Ectodermal cell (in vitro differentiated cells): ENCODE data around the gene CUL4A.

Source experiments
- H3K27ac ChIP-seq: 2 replicates; pipeline ENCODE4 v1.7.0; 2013; ENCODE audit warnings: mild to moderate bottlenecking, low read depth, low read length; ENCODE audit not compliant: insufficient read depth, poor library complexity, severe bottlenecking
- H3K27me3 ChIP-seq: 2 replicates; pipeline ENCODE4 v1.7.0; 2013; ENCODE audit warnings: mild to moderate bottlenecking, low read length; ENCODE audit not compliant: insufficient read depth, control insufficient read depth, poor library complexity, severe bottlenecking
- H3K36me3 ChIP-seq: one replicate; pipeline ENCODE4 v1.7.0; 2013; ENCODE audit warnings: low read length; ENCODE audit not compliant: control insufficient read depth, insufficient read depth
- H3K4me1 ChIP-seq: one replicate; pipeline ENCODE4 v1.7.0; 2013; ENCODE audit warnings: low read length; ENCODE audit not compliant: control insufficient read depth, insufficient read depth
- H3K4me3 ChIP-seq: 2 replicates; pipeline ENCODE4 v1.7.0; 2013; ENCODE audit warnings: low read depth, low read length, control low read depth; ENCODE audit not compliant: insufficient read depth
- H3K9me3 ChIP-seq: 2 replicates; pipeline ENCODE4 v1.7.0; 2013; ENCODE audit warnings: mild to moderate bottlenecking, low read length, moderate library complexity; ENCODE audit not compliant: control insufficient read depth
- WGBS, 2 experiments: methylation state at CpG; one replicate each; pipeline ENCODE4 v1.1.7; 2013; ENCODE audit warnings: missing lambda C conversion rate in 2 of 2; 5-methylcytosine and 5-hydroxymethylcytosine counted together

The CUL4A gene

GRCh38 chr13:113178896-113179167, 30.6 kb upstream of the CUL4A start:
- Histone ChIP-seq H3K4me3 (no peak overlapping the region), H3K27me3 (no peaks in the 10 kb centered on the region), H3K9me3 (no peaks in the 10 kb centered on the region), H3K36me3 (peaks cover 17% of the 10 kb centered on the region), H3K27ac (no peak overlapping the region), H3K4me1 (peaks cover 21% of the 10 kb centered on the region)
- 66 to 68% methylated on average over 3 of the region's 3 CpGs for WGBS, 2 experiments

- 41 to 45% methylated on average over 28 of the region's 28 CpGs for WGBS, 2 experiments
- peak overlapping the region; percentile 27 for H3K27ac ChIP-seq
- no peak overlapping the region for H3K4me3 ChIP-seq
- peaks cover 21% of the 10 kb centered on the region for H3K4me1 ChIP-seq
- no peaks in the 10 kb centered on the region for H3K9me3 ChIP-seq
- H3K36me3 ChIP-seq = peaks cover 17% of the 10 kb centered on the region
- no peaks in the 10 kb centered on the region for H3K27me3 ChIP-seq
These were observed 29.8 kb upstream of the CUL4A start for GRCh38 chr13:113179374-113180230.

GRCh38 chr13:113182046-113182445, 27.4 kb upstream of the CUL4A start:
- Histone ChIP-seq H3K27me3 (no peaks in the 10 kb centered on the region), H3K4me1 (peaks cover 21% of the 10 kb centered on the region), H3K27ac (no peak overlapping the region), H3K4me3 (no peak overlapping the region), H3K9me3 (no peaks in the 10 kb centered on the region), H3K36me3 (peaks cover 23% of the 10 kb centered on the region)
- 93 to 96% methylated on average over 4 of the region's 4 CpGs for WGBS, 2 experiments

GRCh38 chr13:113183450-113184129, 25.8 kb upstream of the CUL4A start:
- Histone ChIP-seq H3K36me3 (peaks cover 19% of the 10 kb centered on the region), H3K4me1 (peaks cover 21% of the 10 kb centered on the region), H3K27me3 (no peaks in the 10 kb centered on the region), H3K9me3 (no peaks in the 10 kb centered on the region), H3K27ac (no peak overlapping the region), H3K4me3 (no peak overlapping the region)
- WGBS, 2 experiments = 95 to 96% methylated on average over 14 of the region's 14 CpGs

GRCh38 chr13:113184568-113185440, 24.6 kb upstream of the CUL4A start:
- H3K27me3 ChIP-seq = no peaks in the 10 kb centered on the region
- no peak overlapping the region for H3K4me3 ChIP-seq
- H3K4me1 ChIP-seq = peaks cover 11% of the 10 kb centered on the region
- no peaks in the 10 kb centered on the region for H3K9me3 ChIP-seq
- H3K27ac ChIP-seq = no peak overlapping the region
- H3K36me3 ChIP-seq = peaks cover 20% of the 10 kb centered on the region
- 94% methylated on average over 22 of the region's 22 CpGs for WGBS, 2 experiments

GRCh38 chr13:113186061-113186900, 23.1 kb upstream of the CUL4A start:
- 91 to 94% methylated on average over 12 to 13 of the region's 13 CpGs for WGBS, 2 experiments

GRCh38 chr13:113187263-113187669, 22.1 kb upstream of the CUL4A start:
- Histone ChIP-seq H3K9me3 (no peaks in the 10 kb centered on the region), H3K4me1 (no peaks in the 10 kb centered on the region), H3K4me3 (no peak overlapping the region), H3K36me3 (peaks cover 22% of the 10 kb centered on the region), H3K27me3 (no peaks in the 10 kb centered on the region), H3K27ac (no peak overlapping the region)
- 93 to 95% methylated on average over 8 to 9 of the region's 9 CpGs for WGBS, 2 experiments

More at GRCh38 chr13:113186061-113186900, 23.1 kb upstream of the CUL4A start:
- Histone ChIP-seq H3K9me3 (no peaks in the 10 kb centered on the region), H3K27me3 (no peaks in the 10 kb centered on the region), H3K36me3 (peaks cover 22% of the 10 kb centered on the region), H3K27ac (no peak overlapping the region), H3K4me1 (no peaks in the 10 kb centered on the region), H3K4me3 (no peak overlapping the region)

- Histone ChIP-seq H3K9me3 (no peaks in the 10 kb centered on the region), H3K27ac (no peak overlapping the region), H3K27me3 (no peaks in the 10 kb centered on the region), H3K4me3 (no peak overlapping the region), H3K36me3 (peaks cover 22% of the 10 kb centered on the region), H3K4me1 (no peaks in the 10 kb centered on the region)
- 95 to 96% methylated on average over 23 of the region's 23 CpGs for WGBS, 2 experiments
These were observed 21.3 kb upstream of the CUL4A start for GRCh38 chr13:113187883-113188665.

- Histone ChIP-seq H3K27ac (no peak overlapping the region), H3K4me1 (no peaks in the 10 kb centered on the region), H3K27me3 (no peaks in the 10 kb centered on the region), H3K36me3 (peaks cover 22% of the 10 kb centered on the region), H3K4me3 (no peak overlapping the region), H3K9me3 (no peaks in the 10 kb centered on the region)
- WGBS, 2 experiments = 97 to 98% methylated on average over 4 of the region's 4 CpGs
These were observed 19.2 kb upstream of the CUL4A start for GRCh38 chr13:113190181-113190580.
